HG03558 (cell line): ENCODE results near the gene CSTF1.

Experiments used
- ATAC-seq: cut with Tn5 transposase; IDR thresholded peaks from one replicate; pipeline ENCODE4 v1.9.1; 2021; ENCODE audit warnings: moderate number of reproducible peaks; ENCODE audit not compliant: unreplicated experiment; ENCODE audit errors: extremely low read depth

The CSTF1 gene

DNA sequence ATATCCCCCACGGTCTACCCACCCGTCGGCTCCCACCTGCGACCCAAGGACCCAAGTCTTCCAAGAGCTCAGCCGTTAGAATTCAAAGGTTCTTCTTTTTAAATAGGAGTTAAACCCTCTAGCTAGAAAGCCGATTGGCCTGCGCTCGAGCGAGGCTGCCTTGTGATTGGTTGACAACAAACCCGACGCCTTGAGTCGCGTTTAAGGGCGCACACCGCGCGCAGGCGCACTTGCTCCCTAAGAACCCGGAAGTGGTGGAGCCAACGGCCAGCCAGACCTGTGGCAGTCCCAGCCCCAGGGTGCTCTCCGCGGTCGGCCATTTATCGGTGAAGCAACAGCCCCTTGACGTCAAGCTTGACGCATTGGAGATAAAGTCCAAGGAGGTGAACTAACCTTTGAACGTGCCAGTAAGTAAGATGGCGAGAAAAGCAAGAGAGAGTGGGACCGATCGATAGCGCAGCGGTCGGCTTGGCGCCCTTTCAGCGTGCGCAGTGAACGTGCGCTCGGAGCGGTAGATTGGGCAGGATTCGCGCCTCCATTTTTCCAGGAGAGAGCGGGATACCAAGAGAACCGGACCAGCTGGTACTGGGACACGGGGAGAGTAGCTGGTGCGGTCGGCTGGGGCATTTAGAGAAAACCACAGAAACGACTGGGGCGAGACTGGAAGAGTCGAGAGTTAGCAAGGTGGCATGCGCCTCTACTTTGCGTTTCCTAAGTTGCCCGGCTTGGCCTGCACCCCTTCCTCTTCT is at the start of gene CSTF1, which contains the start of gene AURKA:
TSS of gene CSTF1 (plus strand) at position 514 of the 749 bp plus-strand sequence. CDS start 2,908 bp downstream, outside the sequence.
TSS of gene AURKA (minus strand) at position 84 of the 749 bp plus-strand sequence. CDS start 4,018 bp downstream, outside the sequence.
- peak; percentile 88 for ATAC-seq

DNA sequence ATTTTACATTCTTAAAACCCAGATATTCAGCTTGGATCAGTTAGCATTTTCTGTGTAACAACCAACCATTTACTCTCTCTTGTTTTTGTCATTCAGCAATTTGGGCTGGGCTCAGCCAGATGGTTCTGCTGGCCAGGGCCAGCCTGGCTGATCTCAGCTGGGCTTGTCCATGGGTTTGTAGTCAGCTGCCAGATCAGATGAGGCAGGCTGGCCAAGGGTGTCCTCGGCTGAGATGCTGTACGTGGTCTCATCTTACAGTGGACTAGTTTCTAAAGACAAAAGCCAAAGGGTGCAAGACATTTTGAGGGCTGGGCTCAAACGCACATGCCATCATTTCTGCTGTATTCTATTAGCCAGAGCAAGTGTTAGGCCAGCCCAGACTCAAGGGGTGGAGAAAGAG is 49.7 kb upstream of the CSTF1 start:
- no peak for ATAC-seq

DNA sequence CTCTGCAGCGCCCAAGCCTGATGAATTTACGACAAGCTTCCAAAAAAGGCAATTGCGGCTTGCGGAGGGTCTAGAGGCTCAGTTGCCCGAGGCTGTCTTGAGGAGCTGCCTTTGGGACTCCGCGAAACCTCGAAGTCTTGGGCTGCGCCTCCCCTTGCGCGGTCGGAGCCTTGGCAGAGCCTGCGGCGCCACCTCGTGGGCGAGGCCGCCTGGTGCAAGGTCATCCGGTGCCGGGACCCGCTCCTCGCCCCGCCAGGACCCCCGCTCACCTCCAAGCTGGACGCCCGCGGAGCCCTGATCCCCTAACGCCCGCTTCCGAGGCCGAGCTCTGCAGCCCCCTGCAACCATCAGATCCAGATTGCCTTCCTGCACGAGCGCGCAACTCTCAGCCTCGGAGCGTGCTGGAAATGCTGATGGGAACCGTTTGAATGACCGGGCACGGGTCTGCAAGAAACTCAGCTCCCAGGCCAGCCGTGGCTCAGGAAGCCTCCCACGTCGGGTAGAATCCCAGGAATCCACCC is 48.5 kb upstream of the CSTF1 start:
- no peak for ATAC-seq

DNA sequence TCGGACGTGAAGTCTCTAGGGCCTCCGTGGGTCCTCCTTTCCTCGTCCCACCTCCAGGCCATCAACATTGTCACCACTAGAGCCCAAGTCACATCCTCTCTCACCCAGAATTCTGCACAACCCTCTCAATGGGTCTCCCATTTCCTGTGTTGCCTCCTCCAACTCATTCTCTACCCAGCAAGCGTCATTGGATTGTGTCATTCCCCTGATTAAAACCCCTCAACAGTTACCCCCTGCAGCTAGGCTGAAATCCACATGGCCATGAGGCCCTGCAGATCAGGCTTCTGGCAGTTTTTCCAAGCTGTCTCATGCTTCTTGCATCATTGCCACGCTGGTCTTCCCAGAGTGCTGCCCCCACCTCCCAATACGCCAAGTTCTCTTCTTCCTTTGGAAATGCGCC is 46.5 kb upstream of the CSTF1 start:
- no peak for ATAC-seq

- no peak for ATAC-seq
Measured at GRCh38 chr20:56347628-56348304, 44.7 kb upstream of the CSTF1 start.

DNA sequence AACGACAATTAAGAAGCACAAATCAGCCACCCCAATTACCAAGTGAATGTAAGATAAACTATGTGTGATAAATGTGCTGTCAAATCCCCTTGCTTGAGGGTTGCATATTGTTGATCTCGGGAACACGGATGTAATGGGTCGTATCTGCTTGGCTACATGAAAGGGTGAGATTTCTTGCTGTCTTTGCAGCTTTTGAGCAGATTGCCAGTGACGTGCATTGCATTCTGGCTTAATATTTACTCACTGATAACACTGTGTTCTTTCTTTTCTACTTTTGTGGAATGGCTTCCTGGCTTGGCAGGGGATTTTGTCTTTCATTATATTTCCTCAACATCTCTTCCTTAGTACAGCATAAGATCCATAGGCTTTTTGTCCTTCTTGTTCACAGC is 44.1 kb upstream of the CSTF1 start:
- ATAC-seq: no peak

DNA sequence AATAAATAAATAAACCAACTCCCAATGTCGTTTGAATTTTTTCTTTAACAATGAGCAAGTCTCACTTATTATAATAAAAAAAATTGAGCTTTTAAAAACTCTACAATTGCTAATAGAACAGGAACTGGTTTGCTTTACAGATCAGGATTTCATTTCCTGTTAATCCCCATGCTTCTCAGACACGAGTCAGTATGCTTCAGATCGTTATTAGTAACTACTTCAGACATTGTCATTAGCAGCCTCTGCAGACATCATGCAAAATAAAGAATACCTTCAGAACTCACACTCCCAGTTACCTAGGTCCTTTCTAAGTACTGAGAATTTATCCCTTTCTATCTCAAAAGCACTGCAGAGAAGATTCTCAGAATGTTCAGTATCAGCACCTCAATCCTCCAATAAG is 43.7 kb upstream of the CSTF1 start:
- no peak for ATAC-seq

DNA sequence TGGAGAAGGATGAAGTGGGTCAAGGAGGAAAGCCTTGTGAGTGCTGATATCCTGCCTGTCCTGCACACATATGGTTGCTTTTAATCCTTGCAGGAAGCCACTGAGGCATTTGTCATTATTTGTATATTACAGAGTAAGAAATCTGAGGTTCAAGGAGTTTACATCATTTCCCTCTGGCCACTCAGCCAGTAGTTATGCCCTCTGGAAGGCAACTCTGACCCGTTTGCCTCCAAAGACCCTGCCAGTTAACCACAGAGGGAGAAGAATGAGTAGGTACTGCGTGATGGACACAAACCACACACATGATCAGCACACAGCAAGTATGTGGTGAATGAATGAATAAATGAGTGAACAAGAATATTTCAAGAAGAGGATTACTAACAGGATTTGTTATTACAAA is 41.6 kb upstream of the CSTF1 start:
- ATAC-seq: no peak

DNA sequence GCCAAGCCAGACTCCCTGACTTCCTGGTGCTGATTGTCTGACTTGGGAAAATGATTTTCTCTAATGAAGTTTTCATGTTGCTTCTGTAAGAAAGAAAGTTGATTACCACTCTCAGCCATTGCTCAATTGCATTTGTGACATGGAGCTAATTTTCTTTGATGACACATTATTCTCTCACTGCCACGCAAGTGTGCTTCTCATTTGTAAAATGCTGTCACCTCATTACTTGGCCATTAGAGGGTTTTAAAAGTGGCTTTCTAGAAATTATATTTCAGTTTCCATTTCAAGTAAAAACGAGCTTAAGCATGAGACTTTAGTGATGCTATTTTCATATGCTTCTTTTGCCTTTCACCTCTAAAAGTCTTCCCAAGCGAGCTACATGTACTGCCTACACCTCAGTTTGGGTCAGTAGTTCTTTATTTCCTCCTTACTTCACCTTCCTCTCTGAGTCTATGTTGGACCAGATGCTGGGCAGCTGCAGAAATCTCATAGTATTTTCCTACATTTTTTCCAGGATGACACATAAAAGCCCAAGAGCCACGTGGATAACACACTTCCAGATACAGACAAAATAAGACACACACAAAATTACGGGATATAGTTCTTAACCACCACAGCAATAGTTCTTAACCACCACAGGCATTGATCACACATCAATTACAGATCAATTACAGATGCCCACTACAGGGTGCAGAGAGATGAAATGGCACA is 39.9 kb upstream of the CSTF1 start:
- no peak for ATAC-seq

DNA sequence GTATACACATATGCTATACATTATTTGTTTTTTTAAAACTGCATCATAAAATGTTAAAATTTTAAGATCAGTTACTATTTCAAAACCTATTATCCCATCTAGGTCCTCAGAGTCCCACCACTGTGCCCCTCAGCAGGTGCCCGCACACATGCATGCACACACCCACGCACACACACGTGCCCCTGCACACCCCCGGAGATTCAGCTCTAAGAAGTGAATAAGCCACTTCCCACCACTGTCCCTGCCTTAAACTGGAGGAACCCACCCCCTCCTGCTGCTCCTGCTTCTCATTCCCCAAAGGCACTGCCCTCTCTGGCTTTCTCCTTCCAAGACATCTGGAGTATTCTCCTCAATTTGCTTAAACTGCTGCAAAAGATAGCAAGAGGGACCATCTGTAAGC is 39.1 kb upstream of the CSTF1 start:
- no peak for ATAC-seq

DNA sequence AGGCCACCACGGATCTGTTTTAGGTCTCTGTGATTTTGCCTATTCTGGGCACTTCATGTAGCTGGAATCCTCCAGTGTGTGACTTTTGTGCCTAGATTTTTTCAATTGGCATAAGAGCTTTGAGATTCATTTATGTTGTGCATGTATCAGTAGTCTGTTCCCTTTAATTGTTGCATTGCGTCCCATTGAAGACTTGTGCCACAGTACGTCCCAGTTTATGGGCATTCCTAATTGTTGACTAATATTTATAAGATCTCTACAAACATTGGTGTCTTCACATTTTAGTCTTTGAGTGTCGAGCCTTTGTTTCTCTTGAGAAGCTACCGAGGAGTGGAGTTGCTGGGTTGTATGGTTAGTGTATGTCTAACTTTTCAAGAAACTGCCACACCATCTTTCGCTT is 34.4 kb upstream of the CSTF1 start:
- no peak for ATAC-seq

- ATAC-seq: peak; percentile 94
Measured at GRCh38 chr20:56358600-56359211, 33.7 kb upstream of the CSTF1 start, which contains the start of gene FAM210B. Gene FAM210B, plus strand, starts transcription at chr20:56358974. Its CDS starts 32 bp downstream, at chr20:56359006.

GRCh38 chr20:56359212-56360132 is 33.0 kb upstream of the CSTF1 start:
- ATAC-seq: no peak

- no peak for ATAC-seq
Measured at GRCh38 chr20:56360133-56360907, 32.1 kb upstream of the CSTF1 start.

GRCh38 chr20:56360908-56361205 is 31.6 kb upstream of the CSTF1 start:
- no peak for ATAC-seq

GRCh38 chr20:56361900-56362299 is 30.5 kb upstream of the CSTF1 start:
- no peak for ATAC-seq

DNA sequence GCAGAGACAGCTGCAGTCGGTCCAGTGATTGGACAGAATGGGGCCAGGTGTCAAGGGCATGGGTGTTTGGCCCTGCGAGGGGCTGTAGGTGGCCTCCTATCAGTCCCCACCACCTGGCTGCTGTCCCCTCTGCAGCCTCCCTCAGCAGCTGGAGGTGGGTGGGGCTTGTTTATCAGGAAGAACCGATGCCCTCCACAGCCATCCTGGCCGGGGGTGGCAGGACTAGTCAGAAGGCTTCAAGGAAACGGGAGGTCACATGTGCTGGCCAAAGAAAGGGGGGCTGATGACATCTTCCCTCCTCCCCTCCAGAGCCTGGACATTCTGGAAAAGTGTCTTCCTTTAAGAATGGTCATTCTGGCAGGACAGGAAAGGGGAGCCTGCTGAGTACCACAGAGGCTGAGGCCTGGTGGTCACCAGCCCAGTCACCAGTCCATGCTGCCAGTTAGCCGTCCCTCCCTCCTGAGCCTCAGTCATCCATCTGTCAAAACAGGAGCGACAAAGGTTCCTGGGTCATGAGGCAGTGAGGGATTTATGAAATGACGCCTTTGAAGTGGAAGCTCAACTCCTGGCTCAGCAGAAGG is 29.5 kb upstream of the CSTF1 start:
- no peak for ATAC-seq

DNA sequence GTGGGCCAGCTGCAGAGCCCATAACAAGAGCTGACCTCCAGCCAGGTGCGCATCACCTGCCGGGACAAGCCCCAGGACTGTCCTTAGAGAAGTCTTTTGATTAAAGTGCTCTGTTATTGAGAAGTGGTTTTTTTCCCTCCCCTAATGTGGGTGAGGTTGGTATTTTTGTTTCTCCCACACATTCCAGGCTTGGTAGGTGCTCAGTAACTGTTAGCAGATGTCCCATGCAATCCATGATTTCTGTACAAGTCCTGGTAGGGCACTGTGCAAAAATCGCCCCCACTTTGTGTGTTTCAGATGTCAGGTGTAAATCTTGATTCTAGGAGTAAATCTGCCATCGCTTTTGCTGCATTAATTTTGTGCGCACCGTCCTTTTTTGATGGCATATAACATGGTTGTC is 29.0 kb upstream of the CSTF1 start:
- ATAC-seq: no peak
